HG03439 (cell line): Measurements from ENCODE around the gene PTBP1.

Experiments
- ATAC-seq: cut with Tn5 transposase; IDR thresholded peaks from one replicate; pipeline ENCODE4 v1.9.1; 2021; ENCODE audit warnings: mild to moderate bottlenecking, moderate library complexity; ENCODE audit not compliant: unreplicated experiment

Gene PTBP1

GRCh38 chr19:772063-772462 lies 25.2 kb upstream of the PTBP1 start:
- no peak for ATAC-seq

- ATAC-seq: no peak
These were observed 24.4 kb upstream of the PTBP1 start for GRCh38 chr19:772730-773436.

GRCh38 chr19:776549-776948 lies 20.7 kb upstream of the PTBP1 start:
- ATAC-seq: no peak

GRCh38 chr19:778910-779653 lies 18.2 kb upstream of the PTBP1 start:
- no peak for ATAC-seq

- ATAC-seq: no peak
These were observed 16.3 kb upstream of the PTBP1 start for GRCh38 chr19:780935-781334.

DNA sequence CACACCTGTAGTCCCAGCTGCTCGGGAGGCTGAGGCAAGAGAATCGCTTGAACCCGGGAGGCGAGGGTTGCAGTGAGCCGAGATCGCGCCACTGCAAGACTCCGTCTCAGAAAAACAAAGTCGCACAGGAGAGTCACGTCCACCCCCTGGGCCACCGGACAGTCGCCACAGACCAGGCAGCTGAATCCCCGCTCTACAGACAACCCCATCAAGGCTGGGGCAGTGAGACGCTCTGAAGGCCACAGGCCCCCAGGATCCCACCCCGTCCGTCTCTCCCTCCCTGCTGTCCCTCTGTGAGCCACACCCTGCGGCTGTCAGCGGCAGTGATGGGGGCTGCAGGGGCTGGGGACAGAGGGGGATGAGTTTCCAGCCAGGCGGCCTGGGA lies 15.5 kb upstream of the PTBP1 start:
- no peak for ATAC-seq

GRCh38 chr19:782185-782877 lies 14.9 kb upstream of the PTBP1 start:
- no peak for ATAC-seq

DNA sequence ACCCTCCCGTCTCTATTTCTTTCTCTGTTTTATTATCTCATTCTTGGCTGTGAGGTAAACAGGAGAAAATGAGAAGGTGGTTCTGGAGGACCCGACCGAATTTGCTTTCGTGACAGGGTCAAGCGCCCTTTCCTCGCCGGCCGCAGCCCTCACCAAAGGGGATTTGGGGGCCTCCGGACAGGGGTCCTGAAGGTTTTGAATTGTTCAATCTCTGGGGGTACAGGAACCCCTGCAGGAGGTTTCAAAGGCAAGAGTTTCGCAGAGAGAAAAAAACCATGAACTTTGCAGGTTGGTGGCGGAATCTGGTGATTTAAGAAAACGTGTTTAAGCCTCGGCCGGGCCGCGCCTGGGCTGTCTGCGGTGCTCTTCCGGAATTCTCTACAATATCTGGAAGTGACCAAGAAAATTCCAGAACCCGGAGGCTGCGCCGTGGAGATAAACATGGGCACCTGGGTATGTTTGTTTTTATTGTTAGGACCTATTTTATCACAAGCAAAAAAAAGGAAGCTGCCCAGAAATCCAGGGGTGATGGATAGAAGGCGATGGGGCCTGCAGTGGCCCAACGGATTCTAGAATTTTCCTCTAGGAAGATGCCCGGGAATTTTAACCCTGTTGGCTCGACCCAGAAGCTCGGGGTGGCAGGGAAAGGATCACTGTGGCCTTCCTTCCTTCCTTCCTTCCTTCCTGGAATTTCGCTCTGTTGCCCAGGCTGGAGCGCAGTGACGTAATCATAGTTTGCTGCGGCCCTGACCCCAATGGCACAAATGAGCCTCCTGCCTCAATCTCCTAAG lies 14.2 kb upstream of the PTBP1 start:
- no peak for ATAC-seq

- ATAC-seq: no peak
These were observed 12.7 kb upstream of the PTBP1 start for GRCh38 chr19:784541-784940.

- no peak for ATAC-seq
These were observed 9.7 kb upstream of the PTBP1 start for GRCh38 chr19:787536-787935.

GRCh38 chr19:788686-788982 lies 8.6 kb upstream of the PTBP1 start:
- no peak for ATAC-seq

DNA sequence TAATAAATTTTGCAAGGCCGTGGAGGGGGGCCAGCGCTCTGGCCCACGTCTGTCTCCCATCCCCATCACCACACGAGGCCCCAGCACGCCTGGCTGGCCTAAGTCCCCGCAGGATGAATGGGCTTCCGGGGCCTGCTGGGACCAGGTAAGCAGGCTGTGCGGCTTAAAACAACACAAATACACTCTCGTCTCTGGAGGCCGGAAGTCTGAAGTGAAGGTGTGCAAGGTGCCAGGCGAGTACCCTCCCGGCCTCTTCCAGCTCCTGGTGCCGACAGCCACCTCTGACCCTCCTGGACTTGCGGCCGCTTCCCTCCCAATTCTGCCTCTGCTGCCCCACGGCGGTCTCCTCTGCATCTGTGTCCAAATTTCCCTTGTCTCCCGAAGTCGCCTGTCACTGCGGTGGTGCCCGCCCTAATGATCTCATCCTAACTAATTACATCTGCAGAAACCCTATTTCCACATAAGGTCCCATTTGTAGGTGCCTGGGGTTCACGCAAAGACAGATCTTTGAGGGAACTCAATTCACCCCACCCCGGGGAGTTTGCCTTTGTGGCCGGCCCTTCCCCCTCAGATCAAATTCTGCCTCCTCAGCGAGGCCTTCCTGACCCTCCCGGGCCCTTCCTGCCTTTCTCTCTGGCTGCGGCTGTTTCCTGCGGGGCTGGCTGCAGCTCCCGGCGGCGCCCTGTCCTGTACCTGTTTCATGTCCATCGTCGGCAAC lies 8.1 kb upstream of the PTBP1 start:
- ATAC-seq: no peak

GRCh38 chr19:789701-790060 lies 7.6 kb upstream of the PTBP1 start:
- no peak for ATAC-seq

DNA sequence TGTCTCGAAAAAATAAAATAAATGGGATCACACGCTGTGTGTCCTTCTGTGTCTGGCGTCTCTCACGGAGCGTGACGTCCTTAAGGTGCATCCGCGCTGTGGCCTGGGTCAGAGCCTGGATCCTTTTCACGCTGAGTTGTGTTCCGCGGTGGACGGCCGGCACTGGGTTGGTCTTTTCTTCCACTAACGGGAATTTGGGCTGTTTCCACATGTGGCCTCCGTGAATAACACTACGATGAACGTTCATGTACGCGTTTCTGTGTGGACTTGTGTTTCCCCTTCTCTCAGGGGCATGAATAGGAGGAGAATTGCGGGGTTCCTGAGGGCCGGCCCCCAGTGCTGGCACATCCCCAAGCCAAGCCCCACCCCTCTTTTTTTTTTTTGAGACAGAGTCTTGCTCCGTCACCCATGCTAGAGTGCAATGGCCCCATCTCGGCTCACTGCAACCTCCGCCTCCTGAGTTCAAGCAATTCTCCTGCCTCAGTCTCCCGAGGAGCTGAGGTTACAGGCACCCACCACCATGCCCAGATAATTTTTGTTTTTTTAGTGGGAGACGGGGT lies 6.2 kb upstream of the PTBP1 start:
- no peak for ATAC-seq

DNA sequence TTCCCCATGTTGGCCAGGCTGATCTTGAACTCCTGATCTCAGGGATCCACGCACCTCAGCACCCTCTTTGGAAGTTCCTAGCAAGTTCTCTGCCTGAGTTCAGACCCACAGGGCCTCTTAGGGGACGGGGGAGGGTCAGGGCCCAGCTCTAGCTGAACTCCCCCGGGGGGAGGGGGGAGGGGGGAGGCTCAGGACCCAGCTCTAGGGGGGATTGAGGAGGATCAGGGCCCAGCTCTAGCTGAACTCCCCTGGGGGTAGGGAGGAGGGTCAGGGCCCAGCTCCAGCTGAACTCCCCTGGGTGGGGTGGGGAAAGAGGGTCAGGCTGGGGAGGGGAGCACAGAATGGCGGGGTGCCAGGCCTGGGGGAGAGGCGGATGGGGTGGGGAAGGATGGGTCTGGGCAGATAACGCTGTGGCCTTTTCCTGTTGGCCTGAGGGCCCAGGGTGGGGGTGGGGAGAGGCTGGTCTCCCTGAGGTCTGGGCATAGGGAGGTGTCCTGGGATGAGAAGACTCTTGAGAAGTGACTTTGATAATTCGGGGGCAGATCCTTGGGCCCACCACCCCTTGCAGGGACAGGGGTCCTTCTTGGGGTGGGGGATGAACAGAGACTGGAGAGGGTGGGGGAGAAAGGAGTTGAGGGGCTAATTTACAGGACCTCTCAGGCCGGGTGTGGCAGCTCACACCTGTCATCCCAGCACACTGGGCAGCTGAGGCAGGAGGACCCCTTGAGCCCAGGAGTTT lies 5.5 kb upstream of the PTBP1 start:
- ATAC-seq: no peak

DNA sequence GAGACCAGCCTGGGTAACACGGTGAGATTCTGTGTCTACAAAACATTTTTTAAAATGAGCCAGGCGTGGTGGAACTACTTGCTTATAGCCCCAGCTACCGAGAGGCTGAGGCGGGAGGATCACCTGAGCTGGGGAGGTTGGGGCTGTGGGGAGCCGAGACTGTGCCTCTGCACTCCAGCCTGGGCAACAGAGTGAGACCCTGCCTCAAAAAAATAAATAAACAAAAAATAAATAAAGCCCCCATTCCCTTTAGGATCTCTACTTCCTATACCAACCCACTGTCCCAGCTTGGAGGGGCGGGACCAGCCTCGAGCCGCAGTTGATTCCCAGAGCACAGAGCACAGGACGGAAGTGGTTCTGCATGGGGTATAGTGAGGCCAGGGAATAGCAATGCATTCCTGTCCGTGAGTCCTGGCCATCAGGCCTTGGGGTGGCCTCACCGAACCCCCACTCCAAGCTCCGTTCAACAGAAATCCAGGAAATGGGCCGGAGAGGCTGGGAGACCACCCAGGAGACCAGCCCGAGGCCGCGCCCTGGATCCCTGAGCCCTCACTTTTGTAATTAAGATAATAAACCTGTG lies 4.9 kb upstream of the PTBP1 start:
- ATAC-seq: no peak

DNA sequence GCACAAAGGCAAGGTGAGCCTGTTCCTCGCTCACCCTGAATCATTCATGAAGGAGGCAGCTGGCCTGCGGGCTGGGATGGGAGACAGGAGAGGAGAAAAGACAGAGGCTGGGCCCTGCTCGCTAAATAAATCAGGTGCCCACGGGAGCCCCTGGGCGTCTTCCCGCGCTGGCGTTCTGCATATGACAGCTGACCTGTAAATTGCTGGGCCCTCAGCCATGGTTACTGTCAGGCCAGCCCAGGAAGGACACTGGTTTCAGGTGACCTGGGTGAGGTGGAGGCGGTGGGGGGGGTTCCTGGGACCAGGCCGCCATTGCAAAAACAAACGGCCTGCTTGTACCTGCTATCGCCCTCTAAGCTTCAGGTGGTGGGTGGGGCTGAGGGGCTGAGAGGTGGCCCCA lies 3.4 kb upstream of the PTBP1 start:
- ATAC-seq: no peak

DNA sequence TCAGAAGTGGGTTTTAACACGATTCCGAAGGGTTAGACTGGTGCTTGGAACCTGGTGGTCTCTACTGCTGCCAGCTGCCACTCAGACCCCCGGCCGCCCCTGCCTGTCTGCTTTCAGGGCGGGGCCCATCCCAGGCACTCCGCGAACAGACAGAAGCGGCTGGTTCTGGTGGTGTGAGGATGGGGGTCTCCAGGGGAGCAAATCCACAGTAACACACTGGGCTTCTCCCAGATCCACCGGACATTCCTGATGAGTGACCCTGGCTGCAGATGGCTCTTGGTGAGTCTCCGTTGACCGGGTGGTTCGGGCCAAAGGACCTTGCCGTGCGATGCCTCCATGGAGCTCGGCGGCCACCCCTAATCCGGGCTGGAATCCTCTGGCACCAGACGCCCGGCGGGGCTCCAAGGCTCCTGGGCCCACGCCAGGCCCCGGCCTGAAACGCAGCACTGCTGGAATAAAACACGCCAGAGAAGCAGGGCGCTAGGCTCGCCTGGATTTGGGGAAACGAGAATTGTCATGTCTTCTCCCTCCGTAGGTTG lies 2.1 kb upstream of the PTBP1 start:
- no peak for ATAC-seq
